Mesenchymal stem cell (in vitro differentiated cells and primary cell): Measurements from ENCODE around the gene GRID2.

Experiments used
- DNase-seq: peaks from one replicate; pipeline ENCODE4 v3.0.0-alpha.2; 2013
- H2AFZ ChIP-seq: one replicate; pipeline ENCODE4 v1.6.1; 2013; ENCODE audit warnings: low read depth, mild to moderate bottlenecking, control low read depth, inconsistent platforms, low read length, moderate library complexity
- H2AK5ac ChIP-seq: 2 replicates; pipeline ENCODE4 v1.6.1; 2013; ENCODE audit warnings: low read length, moderate library complexity, mild to moderate bottlenecking, inconsistent platforms; ENCODE audit not compliant: severe bottlenecking
- H2BK120ac ChIP-seq: one replicate; pipeline ENCODE4 v1.6.1; 2013; ENCODE audit warnings: low read depth, mild to moderate bottlenecking, inconsistent platforms, low read length, moderate library complexity
- H2BK12ac ChIP-seq, 2 experiments: one replicate each; pipeline ENCODE4 v1.6.1; 2013; ENCODE audit warnings: inconsistent platforms in 2 of 2, low read length in 2 of 2, mild to moderate bottlenecking in 2 of 2, moderate library complexity in 2 of 2, control low read depth in 1 of 2
- H2BK15ac ChIP-seq: one replicate; pipeline ENCODE4 v1.6.1; 2013; ENCODE audit warnings: mild to moderate bottlenecking, low read depth, inconsistent platforms; ENCODE audit not compliant: poor library complexity, severe bottlenecking
- H2BK5ac ChIP-seq: 2 replicates; pipeline ENCODE4 v1.6.1; 2013; ENCODE audit warnings: low read depth, mild to moderate bottlenecking, low read length, control low read depth, inconsistent platforms; ENCODE audit not compliant: poor library complexity, severe bottlenecking
- H3K14ac ChIP-seq, 2 experiments: one replicate each; pipeline ENCODE4 v1.6.1; 2013; ENCODE audit warnings: inconsistent platforms in 2 of 2, low read length in 2 of 2, control low read depth in 1 of 2, mild to moderate bottlenecking in 1 of 2, moderate library complexity in 1 of 2
- H3K18ac ChIP-seq, 2 experiments: one replicate each; pipeline ENCODE4 v1.6.1; 2013; ENCODE audit warnings: inconsistent platforms in 2 of 2, low read length in 2 of 2, control low read depth in 1 of 2, low read depth in 1 of 2, mild to moderate bottlenecking in 1 of 2
- H3K23ac ChIP-seq, 2 experiments: one replicate each; pipeline ENCODE4 v1.6.1; 2013; ENCODE audit warnings: inconsistent platforms in 2 of 2, low read length in 2 of 2, mild to moderate bottlenecking in 2 of 2, moderate library complexity in 2 of 2, control low read depth in 1 of 2
- H3K27ac ChIP-seq: 2 replicates; pipeline ENCODE4 v1.5.1; 2013; ENCODE audit warnings: mild to moderate bottlenecking, moderate library complexity, low read length, control low read depth, inconsistent platforms; ENCODE audit not compliant: poor library complexity, severe bottlenecking
- H3K27me3 ChIP-seq, 2 experiments: 2 replicates each; pipeline versions ENCODE4 v1.6.1 to v1.7.0; 2013; ENCODE audit warnings: low read length in 2 of 2, mild to moderate bottlenecking in 2 of 2, moderate library complexity in 2 of 2, control low read depth in 1 of 2, inconsistent platforms in 1 of 2; ENCODE audit not compliant: control insufficient read depth in 1 of 2, insufficient read depth in 1 of 2
- H3K36me3 ChIP-seq, 2 experiments: 2 replicates each; pipeline versions ENCODE4 v1.6.1 to v1.7.0; 2013; ENCODE audit warnings: low read length in 2 of 2, control low read depth in 1 of 2, inconsistent platforms in 1 of 2, low read depth in 1 of 2, mild to moderate bottlenecking in 1 of 2; ENCODE audit not compliant: insufficient read depth in 2 of 2, control insufficient read depth in 1 of 2
- H3K4ac ChIP-seq, 2 experiments: one replicate each; pipeline ENCODE4 v1.6.1; 2013; ENCODE audit warnings: inconsistent platforms in 2 of 2, low read length in 2 of 2, mild to moderate bottlenecking in 2 of 2, moderate library complexity in 2 of 2, control low read depth in 1 of 2, low read depth in 1 of 2
- H3K4me1 ChIP-seq: 2 replicates; pipeline ENCODE4 v1.6.1; 2013; ENCODE audit warnings: low read depth, low read length, control low read depth; ENCODE audit not compliant: control insufficient read depth, insufficient read depth
- H3K4me2 ChIP-seq: 2 replicates; pipeline ENCODE4 v1.6.1; 2013; ENCODE audit warnings: low read length, mild to moderate bottlenecking, inconsistent platforms; ENCODE audit not compliant: poor library complexity, severe bottlenecking
- H3K4me3 ChIP-seq, 2 experiments: 2 replicates each; pipeline versions ENCODE4 v1.5.1 to v1.7.0; 2013; ENCODE audit warnings: low read length in 2 of 2, mild to moderate bottlenecking in 2 of 2, control low read depth in 1 of 2, low read depth in 1 of 2; ENCODE audit not compliant: insufficient read depth in 1 of 2
- H3K79me1 ChIP-seq: replicated peaks from 2 replicates; pipeline ENCODE4 v1.6.1; 2013; ENCODE audit warnings: mild to moderate bottlenecking, control low read depth, low read length, inconsistent platforms; ENCODE audit not compliant: poor library complexity, severe bottlenecking
- H3K9ac ChIP-seq: 2 replicates; pipeline ENCODE4 v1.7.0; 2013; ENCODE audit warnings: mild to moderate bottlenecking, low read length, moderate library complexity
- H3K9me3 ChIP-seq: 2 replicates; pipeline ENCODE4 v1.7.0; 2013; ENCODE audit warnings: mild to moderate bottlenecking, low read length; ENCODE audit not compliant: control insufficient read depth
- H4K8ac ChIP-seq: one replicate; pipeline ENCODE4 v1.6.1; 2013; ENCODE audit warnings: inconsistent platforms, mild to moderate bottlenecking, low read length, moderate library complexity
- H4K91ac ChIP-seq: one replicate; pipeline ENCODE4 v1.6.1; 2013; ENCODE audit warnings: mild to moderate bottlenecking, low read length, inconsistent platforms
- WGBS: methylation state at CpG from one replicate; pipeline ENCODE4 v1.1.7; 2013; ENCODE audit warnings: mixed read lengths; 5-methylcytosine and 5-hydroxymethylcytosine counted together

Gene GRID2

GRCh38 chr4:92307866-92308265 lies 4.1 kb downstream of the GRID2 start:
- no peak overlapping the region for H3K4me2 ChIP-seq
- no peak overlapping the region for H3K27ac ChIP-seq
- 53% methylated on average over 3 of the region's 4 CpGs for WGBS
- H3K18ac ChIP-seq: no peak overlapping the region
- H3K9me3 ChIP-seq: no peaks in the 10 kb centered on the region
- no peak overlapping the region for H2AK5ac ChIP-seq
- H2BK12ac ChIP-seq: no peak overlapping the region
- no peak overlapping the region for H3K14ac ChIP-seq
- H2BK15ac ChIP-seq: no peak overlapping the region
- peaks cover 17% of the 10 kb centered on the region for H3K4me1 ChIP-seq
- H3K4ac ChIP-seq: no peak overlapping the region
- no peaks in the 10 kb centered on the region for H3K36me3 ChIP-seq
- H3K23ac ChIP-seq: no peak overlapping the region
- no peaks in the 10 kb centered on the region for H3K79me1 ChIP-seq
- H4K8ac ChIP-seq: no peak overlapping the region
- no peak overlapping the region for H4K91ac ChIP-seq
- no peak overlapping the region for H3K9ac ChIP-seq
- H2AFZ ChIP-seq: no peak overlapping the region
- no peak for DNase-seq
- peaks cover 0 to 54% of the 10 kb centered on the region in 2 experiments for H3K27me3 ChIP-seq
- H3K4me3 ChIP-seq: no peak overlapping the region
- H2BK120ac ChIP-seq: no peak overlapping the region
- no peak overlapping the region for H2BK5ac ChIP-seq

- no peaks in the 10 kb centered on the region for H3K9me3 ChIP-seq
- no peaks in the 10 kb centered on the region for H3K4me1 ChIP-seq
- no peak overlapping the region for H3K27ac ChIP-seq
- no CpG with 5 or more reads among the region's 1 CpG for WGBS
- no peak overlapping the region for H2AFZ ChIP-seq
- H4K8ac ChIP-seq: no peak overlapping the region
- H2BK12ac ChIP-seq: no peak overlapping the region
- no peak overlapping the region for H3K23ac ChIP-seq
- H2BK120ac ChIP-seq: no peak overlapping the region
- no peak overlapping the region for H4K91ac ChIP-seq
- no peak overlapping the region for H3K18ac ChIP-seq
- H3K27me3 ChIP-seq: no peaks in the 10 kb centered on the region
- no peak overlapping the region for H2AK5ac ChIP-seq
- no peak for DNase-seq
- H3K4me2 ChIP-seq: no peak overlapping the region
- H2BK15ac ChIP-seq: no peak overlapping the region
- no peak overlapping the region for H3K9ac ChIP-seq
- no peak overlapping the region for H2BK5ac ChIP-seq
- H3K4me3 ChIP-seq: no peak overlapping the region
- H3K36me3 ChIP-seq: no peaks in the 10 kb centered on the region
- no peak overlapping the region for H3K14ac ChIP-seq
- no peaks in the 10 kb centered on the region for H3K79me1 ChIP-seq
- no peak overlapping the region for H3K4ac ChIP-seq
These were observed 13.3 kb downstream of the GRID2 start for GRCh38 chr4:92317047-92317446.

- Histone ChIP-seq H3K27me3 (no peaks in the 10 kb centered on the region), H2AFZ (no peak overlapping the region), H2BK15ac (no peak overlapping the region), H3K14ac (no peak overlapping the region), H2BK5ac (no peak overlapping the region), H3K4ac (no peak overlapping the region), H4K8ac (no peak overlapping the region), H3K23ac (no peak overlapping the region), H3K27ac (no peak overlapping the region), H2AK5ac (no peak overlapping the region), H3K4me2 (no peak overlapping the region), H3K79me1 (no peaks in the 10 kb centered on the region), H3K18ac (no peak overlapping the region), H3K4me1 (no peaks in the 10 kb centered on the region), H3K4me3 (no peak overlapping the region), H3K9me3 (no peaks in the 10 kb centered on the region), H2BK120ac (no peak overlapping the region), H3K36me3 (no peaks in the 10 kb centered on the region), H2BK12ac (no peak overlapping the region), H4K91ac (no peak overlapping the region), H3K9ac (no peak overlapping the region)
- no peak for DNase-seq
- no CpG with 5 or more reads among the region's 2 CpGs for WGBS
These were observed 24.3 kb downstream of the GRID2 start for GRCh38 chr4:92328095-92328494.

GRCh38 chr4:92333016-92333415 lies 29.2 kb downstream of the GRID2 start:
- no peaks in the 10 kb centered on the region for H3K4me1 ChIP-seq
- H3K36me3 ChIP-seq: no peaks in the 10 kb centered on the region
- no peak overlapping the region for H3K18ac ChIP-seq
- H3K27me3 ChIP-seq: no peaks in the 10 kb centered on the region
- no peak overlapping the region for H2AK5ac ChIP-seq
- no peak overlapping the region for H3K9ac ChIP-seq
- no peak overlapping the region for H2AFZ ChIP-seq
- H3K9me3 ChIP-seq: no peaks in the 10 kb centered on the region
- no peaks in the 10 kb centered on the region for H3K79me1 ChIP-seq
- no peak overlapping the region for H4K8ac ChIP-seq
- no peak overlapping the region for H3K14ac ChIP-seq
- no peak overlapping the region for H2BK120ac ChIP-seq
- no peak overlapping the region for H3K4me3 ChIP-seq
- H3K23ac ChIP-seq: no peak overlapping the region
- H3K4ac ChIP-seq: no peak overlapping the region
- no peak overlapping the region for H3K27ac ChIP-seq
- H2BK12ac ChIP-seq: no peak overlapping the region
- H4K91ac ChIP-seq: no peak overlapping the region
- WGBS: 54% methylated on average over 2 of the region's 2 CpGs
- H3K4me2 ChIP-seq: no peak overlapping the region
- no peak for DNase-seq
- no peak overlapping the region for H2BK15ac ChIP-seq
- no peak overlapping the region for H2BK5ac ChIP-seq
